H1 (cell line): ENCODE results near the gene CCDC178. TPM values are rescaled to one million over a fixed set of nuclear protein-coding genes. Genes with fewer than 3 reads are reported as not detected.

Experiments
- CBX5 ChIP-seq: fragments of 300-800, 300-1000 bp; sonication (generic); IDR thresholded peaks from 2 replicates; pipeline ENCODE4 v1.7.1; 2016; ENCODE audit warnings: antibody characterized with exemption, low read length, low read depth
- CTBP2 ChIP-seq: IDR thresholded peaks from 2 replicates; pipeline ENCODE4 v1.7.0; 2011; ENCODE audit warnings: borderline replicate concordance, mild to moderate bottlenecking, moderate library complexity, mixed read lengths, low read length; ENCODE audit not compliant: insufficient read depth, insufficient read length
- HDAC6 ChIP-seq: IDR thresholded peaks from one replicate; pipeline ENCODE4 v1.7.1; 2012; ENCODE audit warnings: low read depth, mild to moderate bottlenecking, inconsistent platforms, low read length, moderate library complexity
- RNF2 ChIP-seq: fragments of 200-900, 300-1000 bp; sonication (generic); IDR thresholded peaks from 2 replicates; pipeline ENCODE4 v1.7.1; 2016; ENCODE audit warnings: borderline replicate concordance, low read depth, mild to moderate bottlenecking, antibody characterized with exemption, low read length; ENCODE audit not compliant: poor library complexity, severe bottlenecking; ENCODE audit errors: missing control alignments
- polyA plus RNA-seq, 7 experiments: library from polyadenylated mRNA; depleted of rRNA in 3 of 7; stranded (reverse) in 5 of 7; unstranded in 2 of 7; fragments of >200 nt in 5 of 7; fragments of 200-250 nt in 2 of 7; gene quantifications; 1 replicate in 5 of 7; 2 replicates in 1 of 7; 4 replicates in 1 of 7; pipeline versions ENCODE4 v1.2.1 to v1.2.3, GENCODE V29; 2011 to 2013; ENCODE audit warnings: missing spikeins in 2 of 7, mixed read lengths in 2 of 7
- total RNA-seq: library from RNA; stranded (reverse); fragmentation: NEBNext Ultra II Directional; extraction: Animal tissue kit (Norgen Biotek cat#: 25700); gene quantifications from 2 replicates; pipeline ENCODE4 v1.2.1, GENCODE V29; 2021

Gene CCDC178
- total and polyA plus RNA-seq, 2 of the 8 experiments (the other 6 are each of a cell fraction or from before 2014, with no cell fraction given), result not detected

DNA sequence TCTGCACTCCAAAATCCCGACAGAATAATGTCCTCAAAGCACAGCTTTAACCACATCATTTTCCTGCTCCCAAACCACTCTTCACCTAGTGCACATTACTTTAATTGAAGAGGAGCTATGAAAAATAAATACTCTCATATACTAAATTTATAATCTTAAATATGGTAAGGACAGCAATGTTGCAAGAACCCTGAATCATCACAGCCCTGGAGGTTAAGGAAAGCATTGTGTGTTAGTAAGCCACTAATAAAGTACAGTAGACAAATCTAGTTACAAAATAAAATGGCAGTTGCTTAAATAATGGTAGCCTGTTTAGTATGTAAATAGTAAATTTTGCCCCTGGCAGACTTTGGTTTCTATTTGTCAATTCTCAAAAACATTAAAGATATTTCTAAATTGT lies 27.0 kb upstream of the CCDC178 start (continued):
- no peak for TF ChIP-seq HDAC6
- no peak for TF ChIP-seq CBX5
- TF ChIP-seq RNF2, result no peak
- no peak for TF ChIP-seq CTBP2
